CD14-positive monocyte (primary cell): ENCODE data around the gene EML1. TPM values are rescaled to one million over a fixed set of nuclear protein-coding genes. Genes with fewer than 3 reads are reported as not detected.

ENCODE experiments used
- DNase-seq, 3 donors: peaks; one replicate each; pipeline ENCODE4 v3.0.0-alpha.2; 2011 to 2022
- H2AFZ ChIP-seq: 2 replicates; pipeline ENCODE4 v1.6.0; 2012; ENCODE audit warnings: mild to moderate bottlenecking, low read depth, low read length, inconsistent platforms; ENCODE audit not compliant: insufficient read depth, poor library complexity, severe bottlenecking
- H3K27ac ChIP-seq, 2 donors: 1 replicate in 1 of 2; 2 replicates in 1 of 2; pipeline ENCODE4 v1.5.1; 2012 to 2013; ENCODE audit warnings: low read length in 2 of 2, control low read depth in 1 of 2, inconsistent platforms in 1 of 2, low read depth in 1 of 2, mild to moderate bottlenecking in 1 of 2
- H3K27me3 ChIP-seq, 2 donors: one replicate each; pipeline versions ENCODE4 v1.6.0 to v1.6.1; 2011 to 2013; ENCODE audit warnings: low read length in 2 of 2; ENCODE audit not compliant: control insufficient read depth in 2 of 2, insufficient read depth in 2 of 2
- H3K36me3 ChIP-seq, 2 donors: replicated peaks in 1 of 2; 1 replicate in 1 of 2; 2 replicates in 1 of 2; pipeline versions ENCODE4 v1.5.1 to v1.6.1; 2012 to 2013; ENCODE audit warnings: low read length in 2 of 2, control low read depth in 1 of 2, inconsistent platforms in 1 of 2, mild to moderate bottlenecking in 1 of 2; ENCODE audit not compliant: insufficient read depth in 2 of 2, control insufficient read depth in 1 of 2
- H3K4me1 ChIP-seq, 2 donors: 1 replicate in 1 of 2; 2 replicates in 1 of 2; pipeline versions ENCODE4 v1.5.1 to v1.6.1; 2012 to 2013; ENCODE audit warnings: low read length in 2 of 2, control low read depth in 1 of 2, inconsistent platforms in 1 of 2, mild to moderate bottlenecking in 1 of 2, moderate library complexity in 1 of 2; ENCODE audit not compliant: insufficient read depth in 2 of 2, control insufficient read depth in 1 of 2
- H3K4me2 ChIP-seq: replicated peaks from 2 replicates; pipeline ENCODE3; 2012; ENCODE audit warnings: low read length, moderate library complexity, mild to moderate bottlenecking; ENCODE audit not compliant: poor library complexity, severe bottlenecking; ENCODE audit errors: extremely low read depth
- H3K4me3 ChIP-seq, 3 experiments: fragments of 200-600 bp in 1 of 3; sonication (generic) in 1 of 3; replicated peaks in 1 of 3; 1 replicate in 2 of 3; 2 replicates in 1 of 3; pipeline ENCODE4 v1.5.1; 2011 to 2013; ENCODE audit warnings: low read length in 3 of 3, mild to moderate bottlenecking in 3 of 3, control low read depth in 2 of 3, low read depth in 2 of 3, inconsistent platforms in 1 of 3, moderate library complexity in 1 of 3
- H3K79me2 ChIP-seq: 2 replicates; pipeline ENCODE4 v1.6.0; 2012; ENCODE audit warnings: mild to moderate bottlenecking, control low read depth, inconsistent platforms, low read length, moderate library complexity; ENCODE audit not compliant: insufficient read depth
- H3K9ac ChIP-seq: 2 replicates; pipeline ENCODE4 v1.6.0; 2017; ENCODE audit warnings: low read length, mild to moderate bottlenecking; ENCODE audit not compliant: insufficient read depth, poor library complexity, severe bottlenecking
- H3K9me3 ChIP-seq, 2 donors: replicated peaks in 1 of 2; 1 replicate in 1 of 2; 2 replicates in 1 of 2; pipeline versions ENCODE4 v1.5.1 to v1.6.1; 2012 to 2013; ENCODE audit warnings: low read length in 2 of 2, control low read depth in 1 of 2; ENCODE audit not compliant: control insufficient read depth in 1 of 2, insufficient read depth in 1 of 2
- H4K20me1 ChIP-seq: 2 replicates; pipeline ENCODE4 v1.6.0; 2012; ENCODE audit warnings: mild to moderate bottlenecking, low read length, control low read depth, moderate library complexity; ENCODE audit not compliant: insufficient read depth
- H3K27ac Mint-ChIP-seq, 7 donors: one replicate each; pipeline ENCODE4 v1.8.0; 2020; ENCODE audit warnings: mild to moderate bottlenecking in 7 of 7, mixed read lengths in 7 of 7, moderate library complexity in 6 of 7, inconsistent platforms in 2 of 7
- H3K27me3 Mint-ChIP-seq, 3 donors: one replicate each; pipeline ENCODE4 v1.8.0; 2021 to 2022; ENCODE audit warnings: low read depth in 3 of 3, mild to moderate bottlenecking in 3 of 3, mixed read lengths in 3 of 3, moderate library complexity in 3 of 3, inconsistent platforms in 1 of 3
- H3K36me3 Mint-ChIP-seq, 2 donors: one replicate each; pipeline ENCODE4 v1.8.0; 2020; ENCODE audit warnings: mixed read lengths in 2 of 2, inconsistent platforms in 1 of 2, mild to moderate bottlenecking in 1 of 2
- H3K4me1 Mint-ChIP-seq: one replicate; pipeline ENCODE4 v1.8.0; 2020; ENCODE audit warnings: mild to moderate bottlenecking, mixed read lengths
- H3K4me3 Mint-ChIP-seq, 2 donors: one replicate each; pipeline ENCODE4 v1.8.0; 2020; ENCODE audit warnings: mild to moderate bottlenecking in 2 of 2, mixed read lengths in 2 of 2, moderate library complexity in 1 of 2
- H3K9me3 Mint-ChIP-seq, 7 donors: one replicate each; pipeline ENCODE4 v1.8.0; 2020 to 2022; ENCODE audit warnings: mixed read lengths in 7 of 7, mild to moderate bottlenecking in 6 of 7, moderate library complexity in 6 of 7, inconsistent platforms in 2 of 7
- WGBS: methylation state at CpG from one replicate; pipeline ENCODE4 v1.1.5; 2013; ENCODE audit warnings: missing lambda C conversion rate; ENCODE audit not compliant: insufficient coverage; 5-methylcytosine and 5-hydroxymethylcytosine counted together
- intact Hi-C, 2 donors: fragments of 100-400 bp; cut with micrococcal nuclease; formaldehyde crosslinking; loops; one replicate each; pipeline versions ENCODE4 v1.15.0 to v1.15.1; 2023
- polyA plus RNA-seq, 3 donors: library from polyadenylated mRNA; depleted of rRNA in 1 of 3; unstranded in 2 of 3; stranded (reverse) in 1 of 3; fragments of 300-500 nt in 2 of 3; fragments of >200 nt in 1 of 3; fragmentation: Illumina TruSeq in 2 of 3; gene quantifications; 1 replicate in 2 of 3; 2 replicates in 1 of 3; pipeline ENCODE4 v1.2.3, GENCODE V29; 2012 to 2021
- TF ChIP-seq, protein P1 (sequence below): fragments of 200-600 bp; IDR thresholded peaks from one replicate; pipeline ENCODE4 v1.8.0; 2022; ENCODE audit warnings: antibody characterized with exemption, mild to moderate bottlenecking

Gene EML1
- polyA plus RNA-seq, 3 donors, result not detected

DNA sequence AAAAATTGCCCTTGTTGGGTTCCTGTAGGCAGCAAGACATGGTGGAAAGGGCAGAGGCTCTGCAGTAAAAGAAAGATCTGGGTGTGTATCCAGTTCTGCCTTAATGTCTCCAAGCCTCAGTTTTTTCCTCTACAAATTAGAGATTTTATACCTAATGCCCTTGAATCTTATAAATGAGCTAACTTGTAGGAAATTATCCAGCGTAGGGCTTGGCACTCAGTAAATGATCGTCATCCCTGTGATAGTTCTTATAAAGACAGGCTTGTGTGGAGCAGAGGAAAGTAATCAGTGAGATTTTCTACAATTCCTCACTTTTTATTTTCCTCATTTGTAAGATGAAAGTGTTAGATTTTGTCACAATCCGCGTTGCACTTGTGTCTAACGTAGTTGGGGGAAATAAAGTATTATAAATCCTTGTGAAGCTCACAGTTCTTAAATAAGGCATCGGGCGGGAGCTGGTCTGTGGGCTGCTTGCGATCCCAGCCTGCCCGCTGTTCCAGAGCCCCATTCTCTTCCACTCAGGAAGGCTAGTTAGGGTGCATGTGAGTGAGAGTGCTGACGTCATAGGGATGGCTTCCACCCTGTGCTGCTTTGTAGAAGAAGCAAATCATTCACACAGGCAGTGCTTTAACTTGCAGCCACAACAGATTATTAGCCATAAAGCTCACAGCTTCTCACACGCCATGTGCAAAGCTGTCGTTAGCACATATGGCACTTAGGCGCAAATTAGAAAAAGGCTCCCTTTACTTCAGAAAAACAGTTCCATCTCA, 87.6 kb downstream of the EML1 start:
- Histone ChIP-seq H3K4me3 (no peak overlapping the region), H3K27me3 (peaks cover 0 to 11% of the 10 kb centered on the region in 2 donors), H2AFZ (no peak overlapping the region), H4K20me1 (no peaks in the 10 kb centered on the region), H3K9ac (no peak overlapping the region), H3K4me2 (no peak overlapping the region), H3K9me3 (no peaks in the 10 kb centered on the region), H3K79me2 (no peaks in the 10 kb centered on the region), H3K27ac (no peak overlapping the region), H3K4me1 (no peaks in the 10 kb centered on the region), H3K36me3 (no peaks in the 10 kb centered on the region)
- TF ChIP-seq, protein P1, sequence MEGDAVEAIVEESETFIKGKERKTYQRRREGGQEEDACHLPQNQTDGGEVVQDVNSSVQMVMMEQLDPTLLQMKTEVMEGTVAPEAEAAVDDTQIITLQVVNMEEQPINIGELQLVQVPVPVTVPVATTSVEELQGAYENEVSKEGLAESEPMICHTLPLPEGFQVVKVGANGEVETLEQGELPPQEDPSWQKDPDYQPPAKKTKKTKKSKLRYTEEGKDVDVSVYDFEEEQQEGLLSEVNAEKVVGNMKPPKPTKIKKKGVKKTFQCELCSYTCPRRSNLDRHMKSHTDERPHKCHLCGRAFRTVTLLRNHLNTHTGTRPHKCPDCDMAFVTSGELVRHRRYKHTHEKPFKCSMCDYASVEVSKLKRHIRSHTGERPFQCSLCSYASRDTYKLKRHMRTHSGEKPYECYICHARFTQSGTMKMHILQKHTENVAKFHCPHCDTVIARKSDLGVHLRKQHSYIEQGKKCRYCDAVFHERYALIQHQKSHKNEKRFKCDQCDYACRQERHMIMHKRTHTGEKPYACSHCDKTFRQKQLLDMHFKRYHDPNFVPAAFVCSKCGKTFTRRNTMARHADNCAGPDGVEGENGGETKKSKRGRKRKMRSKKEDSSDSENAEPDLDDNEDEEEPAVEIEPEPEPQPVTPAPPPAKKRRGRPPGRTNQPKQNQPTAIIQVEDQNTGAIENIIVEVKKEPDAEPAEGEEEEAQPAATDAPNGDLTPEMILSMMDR, result no peak
- H3K4me3 Mint-ChIP-seq, result no peak overlapping the region
- intact Hi-C loops, result loop anchor here in 1 of 2 donors (5.0 kb wide), 1 partner anchor 359 kb away; no protein-coding TSS in a partner anchor
- H3K4me1 Mint-ChIP-seq, result no peaks in the 10 kb centered on the region
- peaks cover 6 to 29% (median 16%) of the 10 kb centered on the region in 3 donors for H3K27me3 Mint-ChIP-seq
- 100% methylated on average over 3 of the region's 13 CpGs for WGBS
- H3K27ac Mint-ChIP-seq, result no peak overlapping the region
- peaks cover 0 to 2% (median 0%) of the 10 kb centered on the region in 7 donors for H3K9me3 Mint-ChIP-seq
- DNase-seq, result no peak
- no peaks in the 10 kb centered on the region for H3K36me3 Mint-ChIP-seq

DNA sequence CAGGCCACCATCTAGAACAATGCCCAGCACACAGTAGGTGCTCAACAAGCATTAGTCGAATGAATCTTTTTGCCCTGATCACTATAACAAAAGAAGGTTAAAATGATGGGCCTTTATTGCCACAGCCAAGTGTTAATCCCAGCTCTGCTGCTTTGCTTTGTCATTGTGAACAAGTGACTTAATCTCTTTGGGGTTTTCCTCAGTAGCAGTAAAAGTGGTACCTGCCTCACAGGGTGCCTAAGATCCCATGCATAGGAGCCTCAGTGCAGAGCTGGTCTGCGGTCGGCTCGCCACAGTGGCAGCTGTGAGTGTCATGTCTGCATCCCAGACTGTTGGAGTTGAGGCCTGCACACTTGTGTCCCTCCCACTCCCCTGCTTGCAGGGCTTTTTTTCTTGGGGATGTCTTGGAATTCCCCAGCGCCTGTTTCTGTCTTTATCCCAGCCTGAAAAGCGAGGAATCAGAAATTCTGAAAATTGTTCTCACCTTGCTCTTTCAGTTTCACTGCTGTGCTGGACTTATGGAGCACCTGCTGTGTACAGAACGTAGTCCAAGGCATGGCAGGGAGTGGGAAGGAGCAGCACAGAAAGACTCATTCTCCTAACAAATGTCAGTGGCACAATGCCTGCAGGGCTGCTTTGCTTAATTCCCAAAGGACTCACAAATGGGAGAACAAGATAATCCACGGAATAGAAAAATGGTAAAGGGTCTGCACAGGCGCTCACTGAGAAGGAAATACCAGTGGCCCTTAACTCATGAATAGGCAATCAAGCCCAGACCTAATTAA, 90.8 kb downstream of the EML1 start:
- Histone ChIP-seq H3K9me3 (no peaks in the 10 kb centered on the region), H3K27me3 (peaks cover 0 to 9% of the 10 kb centered on the region in 2 donors), H3K4me1 (no peaks in the 10 kb centered on the region), H3K36me3 (no peaks in the 10 kb centered on the region), H3K79me2 (no peaks in the 10 kb centered on the region), H3K27ac (no peak overlapping the region), H4K20me1 (no peaks in the 10 kb centered on the region), H3K4me2 (no peak overlapping the region), H2AFZ (no peak overlapping the region), H3K9ac (no peak overlapping the region), H3K4me3 (no peak overlapping the region)
- 88% methylated on average over 7 of the region's 9 CpGs for WGBS
- Mint-ChIP-seq H3K27me3 (peaks cover 4 to 23% (median 11%) of the 10 kb centered on the region in 3 donors), H3K36me3 (no peaks in the 10 kb centered on the region), H3K27ac (no peak overlapping the region), H3K9me3 (no peaks in the 10 kb centered on the region), H3K4me1 (no peaks in the 10 kb centered on the region), H3K4me3 (no peak overlapping the region)
- no peak for DNase-seq
- intact Hi-C loops, result loop anchor here (2.0 to 5.0 kb wide), 2 partner anchors 362 to 365 kb away; no protein-coding TSS in a partner anchor
- TF ChIP-seq, protein P1, result no peak
